ENCODE data around the gene GRAP2. TPM values are rescaled to one million over a fixed set of nuclear protein-coding genes. Genes with fewer than 3 reads are reported as not detected.
A peak's percentile ranks its signal among the peaks of the same experiment; 100 is the strongest.

Gene GRAP2
- total and polyA plus RNA-seq, 7 experiments from 2014 or later: 55.2 to 156 (median 128) TPM

GRCh38 chr22:39979458-39979857, 78.6 kb downstream of the GRAP2 start:
- Mint-ChIP-seq H3K9me3 (peaks cover 0 to 10% (median 0%) of the 10 kb centered on the region in 11 donors), H3K4me3 (peak overlapping the region in 4 of 10 donors; percentile 7 to 44 (median 29)), H3K36me3 (peaks cover 0 to 29% (median 8%) of the 10 kb centered on the region in 5 donors), H3K27ac (peak overlapping the region in 8 of 9 donors; percentile 76 to 94 (median 86)), H3K4me1 (peaks cover 7 to 43% (median 29%) of the 10 kb centered on the region in 7 donors), H3K27me3 (peaks cover 0 to 2% (median 0%) of the 10 kb centered on the region in 5 donors)
- Histone ChIP-seq H3K27me3 (ENCODE audit: control insufficient read depth in 2 of 2, insufficient read depth in 2 of 2, low read length in 2 of 2) (no peaks in the 10 kb centered on the region), H3K9me3 (ENCODE audit: control insufficient read depth in 2 of 3, low read length in 3 of 3) (no peaks in the 10 kb centered on the region), H3K27ac (ENCODE audit: low read depth, low read length) (peak overlapping the region; percentile 51), H3K4me3 (ENCODE audit: low read length) (no peak overlapping the region), H3K36me3 (ENCODE audit: control insufficient read depth in 2 of 3, insufficient read depth in 3 of 3, low read length in 3 of 3) (peaks cover 0 to 4% (median 0%) of the 10 kb centered on the region in 3 experiments), H3K4me1 (ENCODE audit: control insufficient read depth in 2 of 2, insufficient read depth in 2 of 2, low read length in 2 of 2) (peaks cover 0 to 13% of the 10 kb centered on the region in 2 donors)
- DNase-seq: no peak
- ATAC-seq: no peak
- ChIA-PET CTCF (no interaction called here), POLR2A (interaction anchor here (0.7 to 1.1 kb wide), 3 partner anchors 12 to 457 kb away, joined by 3 read pairs; no protein-coding TSS in a partner anchor)
- intact Hi-C loops (cut with micrococcal nuclease): loop anchor here in 1 of 2 donors (2.0 kb wide), 1 partner anchor 19 kb away; the partner anchor contains the start of gene TMA7B

- peaks cover 0 to 27% (median 7%) of the 10 kb centered on the region in 5 donors for H3K36me3 Mint-ChIP-seq
- H3K27me3 Mint-ChIP-seq: peaks cover 0 to 2% (median 0%) of the 10 kb centered on the region in 5 donors
- Histone ChIP-seq H3K9me3 (ENCODE audit: control insufficient read depth in 2 of 3, low read length in 3 of 3) (no peaks in the 10 kb centered on the region), H3K4me1 (ENCODE audit: control insufficient read depth in 2 of 2, insufficient read depth in 2 of 2, low read length in 2 of 2) (peaks cover 0 to 19% of the 10 kb centered on the region in 2 donors), H3K36me3 (ENCODE audit: control insufficient read depth in 2 of 3, insufficient read depth in 3 of 3, low read length in 3 of 3) (peaks cover 0 to 3% (median 0%) of the 10 kb centered on the region in 3 experiments), H3K4me3 (ENCODE audit: low read length) (no peak overlapping the region), H3K27ac (ENCODE audit: low read depth, low read length) (peak overlapping the region; percentile 45), H3K27me3 (ENCODE audit: control insufficient read depth in 2 of 2, insufficient read depth in 2 of 2, low read length in 2 of 2) (no peaks in the 10 kb centered on the region)
- CTCF ChIA-PET: no interaction called here
- POLR2A ChIA-PET: interaction anchor here (1.0 to 1.1 kb wide), 2 partner anchors 11 to 224 kb away, joined by 3 read pairs; no protein-coding TSS in a partner anchor
- intact Hi-C loops (cut with micrococcal nuclease): no loop called here
- peaks cover 0 to 10% (median 0%) of the 10 kb centered on the region in 11 donors for H3K9me3 Mint-ChIP-seq
- peak overlapping the region in 4 of 10 donors; percentile 23 to 60 (median 43) for H3K4me3 Mint-ChIP-seq
- DNase-seq (no peak), ATAC-seq (no peak)
- peaks cover 12 to 53% (median 34%) of the 10 kb centered on the region in 7 donors for H3K4me1 Mint-ChIP-seq
- peak overlapping the region in 8 of 9 donors; percentile 75 to 94 (median 86) for H3K27ac Mint-ChIP-seq
Observed at GRCh38 chr22:39980596-39980995, 79.7 kb downstream of the GRAP2 start.

- intact Hi-C loops (cut with micrococcal nuclease): no loop called here
- Histone ChIP-seq H3K4me1 (ENCODE audit: control insufficient read depth in 2 of 2, insufficient read depth in 2 of 2, low read length in 2 of 2) (peaks cover 0 to 23% of the 10 kb centered on the region in 2 donors), H3K4me3 (ENCODE audit: low read length) (no peak overlapping the region), H3K9me3 (ENCODE audit: control insufficient read depth in 2 of 3, low read length in 3 of 3) (no peaks in the 10 kb centered on the region), H3K27ac (ENCODE audit: low read depth, low read length) (no peak overlapping the region), H3K36me3 (ENCODE audit: control insufficient read depth in 2 of 3, insufficient read depth in 3 of 3, low read length in 3 of 3) (no peaks in the 10 kb centered on the region), H3K27me3 (ENCODE audit: control insufficient read depth in 2 of 2, insufficient read depth in 2 of 2, low read length in 2 of 2) (no peaks in the 10 kb centered on the region)
- peak overlapping the region in 7 of 9 donors; percentile 14 to 86 (median 67) for H3K27ac Mint-ChIP-seq
- H3K4me3 Mint-ChIP-seq: peak overlapping the region in 5 of 10 donors; percentile 9 to 58 (median 33)
- peaks cover 0 to 16% (median 0%) of the 10 kb centered on the region in 11 donors for H3K9me3 Mint-ChIP-seq
- peaks cover 0 to 2% (median 0%) of the 10 kb centered on the region in 5 donors for H3K27me3 Mint-ChIP-seq
- ChIA-PET POLR2A (interaction anchor here (0.6 to 2.1 kb wide), 6 partner anchors 10 to 1492 kb away, joined by 3 to 7 read pairs (median 4); no protein-coding TSS in a partner anchor), CTCF (no interaction called here)
- peaks cover 0 to 8% (median 0%) of the 10 kb centered on the region in 5 donors for H3K36me3 Mint-ChIP-seq
- peaks cover 17 to 63% (median 39%) of the 10 kb centered on the region in 7 donors for H3K4me1 Mint-ChIP-seq
- ATAC-seq: no peak
- no peak for DNase-seq
Observed at GRCh38 chr22:39983346-39983745, 82.5 kb downstream of the GRAP2 start.

- H3K9me3 Mint-ChIP-seq: peaks cover 0 to 17% (median 0%) of the 10 kb centered on the region in 11 donors
- DNase-seq (no peak), ATAC-seq (no peak)
- H3K4me1 Mint-ChIP-seq: peaks cover 20 to 59% (median 36%) of the 10 kb centered on the region in 7 donors
- Histone ChIP-seq H3K9me3 (ENCODE audit: control insufficient read depth in 2 of 3, low read length in 3 of 3) (no peaks in the 10 kb centered on the region), H3K4me3 (ENCODE audit: low read length) (no peak overlapping the region), H3K27ac (ENCODE audit: low read depth, low read length) (no peak overlapping the region), H3K27me3 (ENCODE audit: control insufficient read depth in 2 of 2, insufficient read depth in 2 of 2, low read length in 2 of 2) (no peaks in the 10 kb centered on the region), H3K36me3 (ENCODE audit: control insufficient read depth in 2 of 3, insufficient read depth in 3 of 3, low read length in 3 of 3) (no peaks in the 10 kb centered on the region), H3K4me1 (ENCODE audit: control insufficient read depth in 2 of 2, insufficient read depth in 2 of 2, low read length in 2 of 2) (peaks cover 0 to 23% of the 10 kb centered on the region in 2 donors)
- peak overlapping the region in 7 of 9 donors; percentile 14 to 86 (median 69) for H3K27ac Mint-ChIP-seq
- intact Hi-C loops (cut with micrococcal nuclease): no loop called here
- ChIA-PET CTCF (no interaction called here), POLR2A (interaction anchor here (0.6 to 2.1 kb wide), 5 partner anchors 10 to 63 kb away, joined by 3 to 7 read pairs (median 3); no protein-coding TSS in a partner anchor)
- peaks cover 0 to 6% (median 0%) of the 10 kb centered on the region in 5 donors for H3K27me3 Mint-ChIP-seq
- H3K36me3 Mint-ChIP-seq: peaks cover 0 to 6% (median 0%) of the 10 kb centered on the region in 5 donors
- H3K4me3 Mint-ChIP-seq: peak overlapping the region in 2 of 10 donors; percentile 18 to 21
Observed at GRCh38 chr22:39984006-39984405, 83.1 kb downstream of the GRAP2 start.

- peaks cover 0 to 23% (median 0%) of the 10 kb centered on the region in 11 donors for H3K9me3 Mint-ChIP-seq
- CTCF ChIA-PET: interaction anchor here (0.6 kb wide), 1 partner anchor 73 kb away, joined by 3 read pairs; no protein-coding TSS in a partner anchor
- peaks cover 0 to 4% (median 0%) of the 10 kb centered on the region in 5 donors for H3K36me3 Mint-ChIP-seq
- Histone ChIP-seq H3K27ac (ENCODE audit: low read depth, low read length) (no peak overlapping the region), H3K9me3 (ENCODE audit: control insufficient read depth in 2 of 3, low read length in 3 of 3) (no peaks in the 10 kb centered on the region), H3K27me3 (ENCODE audit: control insufficient read depth in 2 of 2, insufficient read depth in 2 of 2, low read length in 2 of 2) (no peaks in the 10 kb centered on the region), H3K4me1 (ENCODE audit: control insufficient read depth in 2 of 2, insufficient read depth in 2 of 2, low read length in 2 of 2) (peaks cover 0 to 23% of the 10 kb centered on the region in 2 donors), H3K36me3 (ENCODE audit: control insufficient read depth in 2 of 3, insufficient read depth in 3 of 3, low read length in 3 of 3) (no peaks in the 10 kb centered on the region), H3K4me3 (ENCODE audit: low read length) (no peak overlapping the region)
- POLR2A ChIA-PET: interaction anchor here (1.0 to 2.1 kb wide), 3 partner anchors 9 to 18 kb away, joined by 3 to 7 read pairs (median 4); no protein-coding TSS in a partner anchor
- ATAC-seq: no peak
- peak overlapping the region in 4 of 9 donors; percentile 34 to 40 (median 37) for H3K27ac Mint-ChIP-seq
- peaks cover 0 to 10% (median 0%) of the 10 kb centered on the region in 5 donors for H3K27me3 Mint-ChIP-seq
- intact Hi-C loops (cut with micrococcal nuclease): no loop called here
- H3K4me1 Mint-ChIP-seq: peaks cover 16 to 51% (median 29%) of the 10 kb centered on the region in 7 donors
- peak overlapping the region in 1 of 10 donors; percentile 21 for H3K4me3 Mint-ChIP-seq
- no peak for DNase-seq
Observed at GRCh38 chr22:39984746-39985145, 83.9 kb downstream of the GRAP2 start.

- peak overlapping the region in 6 of 10 donors; percentile 22 to 52 (median 32) for H3K4me3 Mint-ChIP-seq
- Histone ChIP-seq H3K27ac (ENCODE audit: low read depth, low read length) (no peak overlapping the region), H3K27me3 (ENCODE audit: control insufficient read depth in 2 of 2, insufficient read depth in 2 of 2, low read length in 2 of 2) (no peaks in the 10 kb centered on the region), H3K4me3 (ENCODE audit: low read length) (no peak overlapping the region), H3K4me1 (ENCODE audit: control insufficient read depth in 2 of 2, insufficient read depth in 2 of 2, low read length in 2 of 2) (peaks cover 0 to 16% of the 10 kb centered on the region in 2 donors), H3K9me3 (ENCODE audit: control insufficient read depth in 2 of 3, low read length in 3 of 3) (no peaks in the 10 kb centered on the region), H3K36me3 (ENCODE audit: control insufficient read depth in 2 of 3, insufficient read depth in 3 of 3, low read length in 3 of 3) (no peaks in the 10 kb centered on the region)
- DNase-seq (peak in 3 of 9 donors; percentile 19 to 41 (median 38)), ATAC-seq (peak; percentile 63)
- H3K36me3 Mint-ChIP-seq: peaks cover 0 to 4% (median 0%) of the 10 kb centered on the region in 5 donors
- H3K27ac Mint-ChIP-seq: peak overlapping the region in 8 of 9 donors; percentile 32 to 92 (median 43)
- peaks cover 0 to 22% (median 0%) of the 10 kb centered on the region in 11 donors for H3K9me3 Mint-ChIP-seq
- POLR2A ChIA-PET: interaction anchor here (0.6 to 1.0 kb wide), 2 partner anchors 13 to 513 kb away, joined by 3 read pairs; no protein-coding TSS in a partner anchor
- intact Hi-C loops (cut with micrococcal nuclease): no loop called here
- CTCF ChIA-PET: no interaction called here
- peaks cover 0 to 11% (median 0%) of the 10 kb centered on the region in 5 donors for H3K27me3 Mint-ChIP-seq
- peaks cover 10 to 44% (median 21%) of the 10 kb centered on the region in 7 donors for H3K4me1 Mint-ChIP-seq
Observed at GRCh38 chr22:39985383-39986035, 84.6 kb downstream of the GRAP2 start.

All from naive thymus-derived CD4-positive, alpha-beta T cell (primary cell).